HG03159 (cell line): ENCODE results near the gene PDE3B.

Source experiments
- ATAC-seq: cut with Tn5 transposase; IDR thresholded peaks from one replicate; pipeline ENCODE4 v1.9.1; 2021; ENCODE audit warnings: mild to moderate bottlenecking, moderate library complexity; ENCODE audit not compliant: unreplicated experiment

The PDE3B gene

DNA sequence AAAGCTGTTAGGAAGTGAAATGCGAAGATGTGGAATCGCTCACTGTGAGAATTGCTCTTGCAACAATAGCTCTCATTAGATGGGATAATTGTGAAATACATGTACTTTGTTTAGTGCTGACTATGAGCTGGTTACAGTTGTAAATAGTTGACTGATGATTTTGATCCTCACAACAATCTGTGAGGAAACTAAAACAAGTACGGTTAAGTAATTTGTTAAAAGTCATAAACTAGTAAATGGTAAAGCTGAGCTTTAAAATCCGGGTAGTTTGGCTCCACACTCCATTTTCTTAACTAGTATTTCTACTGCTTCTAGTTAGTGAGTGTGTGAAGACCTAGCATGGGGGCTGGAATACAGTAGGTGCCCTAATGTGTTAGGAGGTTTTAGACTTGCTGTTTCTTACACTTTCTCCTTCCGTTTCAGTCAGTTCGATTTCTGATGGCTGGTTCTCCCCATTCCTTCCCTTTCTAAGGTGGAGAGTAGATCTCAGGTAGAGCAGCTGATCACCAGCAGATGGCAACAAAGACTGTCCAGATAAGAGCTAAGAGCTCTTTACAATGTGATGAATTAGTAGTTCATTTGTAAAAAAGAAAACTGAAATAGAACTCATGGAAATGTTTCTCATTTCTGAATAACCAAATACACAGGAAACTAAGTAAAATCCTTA lies 264.7 kb downstream of the PDE3B start:
- ATAC-seq: no peak

DNA sequence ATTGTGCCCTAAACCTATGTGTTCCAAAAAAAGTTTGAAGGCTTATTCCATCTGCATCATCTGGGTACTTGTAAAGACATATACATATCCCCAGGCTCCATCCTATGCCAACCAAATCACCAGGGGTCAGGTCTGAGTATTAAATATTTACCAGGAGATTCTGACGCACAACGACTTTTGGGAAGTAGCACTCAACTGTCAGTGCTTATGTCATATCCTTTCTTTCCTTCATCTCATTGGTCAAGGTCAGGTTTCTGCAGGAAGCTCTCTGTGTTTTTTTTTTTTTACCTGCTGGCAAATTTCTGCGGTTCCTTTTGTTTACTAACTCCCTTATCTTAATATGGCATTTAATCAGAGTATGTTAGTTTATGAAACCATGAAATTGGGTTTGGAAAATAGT lies 270.9 kb downstream of the PDE3B start:
- ATAC-seq: no peak

DNA sequence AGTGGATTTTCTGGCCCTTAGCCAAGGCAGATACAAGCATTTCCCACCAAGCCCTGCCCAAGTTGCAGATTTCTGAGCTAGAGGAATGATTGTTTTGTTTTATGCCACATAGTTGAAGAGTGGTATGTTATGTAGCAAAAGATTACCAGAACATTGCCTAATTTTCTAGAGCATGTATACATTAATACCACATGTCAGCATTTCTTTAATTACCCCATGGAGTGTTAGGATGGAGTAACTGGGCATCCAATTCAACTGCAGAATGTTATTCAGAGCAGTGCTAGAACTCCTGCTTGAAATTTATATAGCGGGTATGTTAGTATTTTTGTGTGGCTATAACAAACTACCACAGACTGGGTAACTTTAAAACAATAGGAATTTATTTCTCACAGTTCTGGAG lies 272.8 kb downstream of the PDE3B start:
- ATAC-seq: no peak
